K562 (cell line): ENCODE measurements around the gene ARHGAP4. TPM values are rescaled to one million over a fixed set of nuclear protein-coding genes. Genes with fewer than 3 reads are reported as not detected.

Experiments
- ARNT ChIP-seq, 2 experiments: fragments of 450-650 bp; IDR thresholded peaks; 2 replicates each; pipeline ENCODE4 v1.6.1; 2016; ENCODE audit warnings: mild to moderate bottlenecking in 1 of 2
- ESRRA ChIP-seq: fragments of 450-650 bp; IDR thresholded peaks from 2 replicates; pipeline ENCODE4 v1.6.1; 2014; ENCODE audit warnings: low read depth, mild to moderate bottlenecking, moderate library complexity, borderline replicate concordance
- FOXO4 ChIP-seq: fragments of 450-650 bp; formaldehyde crosslinking; IDR thresholded peaks from 2 replicates; pipeline ENCODE4 v1.4.0; 2020; ENCODE audit warnings: mild to moderate bottlenecking, moderate library complexity
- MCM2 ChIP-seq: fragments of 450-650 bp; IDR thresholded peaks from 2 replicates; pipeline ENCODE4 v1.6.1; 2017; ENCODE audit warnings: low read depth, mild to moderate bottlenecking
- NR2F6 ChIP-seq: fragments of 450-650 bp; formaldehyde crosslinking; IDR thresholded peaks from 2 replicates; pipeline ENCODE4 v1.4.0; 2020; ENCODE audit warnings: mild to moderate bottlenecking
- SLC30A9 ChIP-seq: fragments of 250-450 bp; sonication (Bioruptor Pico); IDR thresholded peaks from 2 replicates; pipeline ENCODE4 v1.8.0; 2022; ENCODE audit warnings: mild to moderate bottlenecking, moderate library complexity
- SMARCC2 ChIP-seq: fragments of 450-650 bp; IDR thresholded peaks from 2 replicates; pipeline ENCODE4 v1.6.1; 2017; ENCODE audit warnings: antibody characterized with exemption, moderate library complexity, mild to moderate bottlenecking, low read depth
- SNIP1 ChIP-seq: fragments of 450-650 bp; IDR thresholded peaks from 2 replicates; pipeline ENCODE4 v1.7.1; 2017; ENCODE audit warnings: low read depth, mild to moderate bottlenecking
- ZNF280B ChIP-seq: fragments of 250-450 bp; sonication (Bioruptor Pico); IDR thresholded peaks from 2 replicates; pipeline ENCODE4 v1.5.1; 2021; ENCODE audit warnings: mild to moderate bottlenecking
- ZNF436 ChIP-seq: fragments of 250-450, 450-650 bp; sonication (Bioruptor Pico); formaldehyde crosslinking; IDR thresholded peaks from 2 replicates; pipeline ENCODE4 v1.7.0; 2020; ENCODE audit warnings: mild to moderate bottlenecking
- ZNF444 ChIP-seq: fragments of 250-450 bp; sonication (Bioruptor Pico); IDR thresholded peaks from 2 replicates; pipeline ENCODE4 v1.4.0; 2020; ENCODE audit warnings: mild to moderate bottlenecking, moderate library complexity
- ZNF584 ChIP-seq: fragments of 200-800 bp; sonication (Bioruptor generic); IDR thresholded peaks from 2 replicates; pipeline ENCODE4 v1.6.1; 2016; ENCODE audit warnings: low read depth, mild to moderate bottlenecking, missing genetic modification characterization, missing compliant biosample characterization
- polyA plus RNA-seq, 8 experiments: library from polyadenylated mRNA; depleted of rRNA in 4 of 8; stranded (reverse) in 5 of 8; unstranded in 3 of 8; fragments of >200 nt; fragmentation: Nextera tagmentation in 2 of 8; fragmentation: Illumina TruSeq in 1 of 8; extraction: Ambion mirVana in 2 of 8; extraction: Trizol in 1 of 8; gene quantifications; 2 replicates each; pipeline versions ENCODE4 v1.2.1 to v1.2.3, GENCODE V29; 2011 to 2014; ENCODE audit warnings: inconsistent platforms in 1 of 8, missing spikeins in 1 of 8
- total RNA-seq, 7 experiments: library from RNA; depleted of rRNA in 6 of 7; stranded (reverse); fragments of >200 nt in 6 of 7; fragmentation: Illumina TruSeq in 2 of 7; extraction: Trizol in 2 of 7; gene quantifications; 2 replicates each; pipeline versions ENCODE4 v1.2.1 to v1.2.3, GENCODE V29; 2011 to 2021; ENCODE audit warnings: low replicate concordance in 1 of 7
- TF ChIP-seq, protein P1 (sequence below): fragments of 450-650 bp; IDR thresholded peaks from one replicate; pipeline ENCODE4 v1.6.1; 2018; ENCODE audit warnings: mild to moderate bottlenecking, moderate library complexity; ENCODE audit not compliant: partially characterized antibody
- TF ChIP-seq, protein P2 (sequence below): fragments of 250-450 bp; sonication (Bioruptor Pico); IDR thresholded peaks from 2 replicates; pipeline ENCODE4 v1.8.0; 2021; ENCODE audit warnings: borderline replicate concordance, mild to moderate bottlenecking, moderate library complexity; ENCODE audit not compliant: poor library complexity, severe bottlenecking
- TF ChIP-seq, protein P3 (sequence below): sonication (generic); formaldehyde crosslinking; IDR thresholded peaks from 2 replicates; pipeline ENCODE4 v1.8.0; 2022; ENCODE audit warnings: mild to moderate bottlenecking, missing genetic modification reagents

ARHGAP4 gene
- total and polyA plus RNA-seq, 9 of the 15 experiments (the other 6 are each of a cell fraction or from before 2014, with no cell fraction given) = 0.30 to 81.8 (median 13.5) TPM

- TF ChIP-seq, protein P1, sequence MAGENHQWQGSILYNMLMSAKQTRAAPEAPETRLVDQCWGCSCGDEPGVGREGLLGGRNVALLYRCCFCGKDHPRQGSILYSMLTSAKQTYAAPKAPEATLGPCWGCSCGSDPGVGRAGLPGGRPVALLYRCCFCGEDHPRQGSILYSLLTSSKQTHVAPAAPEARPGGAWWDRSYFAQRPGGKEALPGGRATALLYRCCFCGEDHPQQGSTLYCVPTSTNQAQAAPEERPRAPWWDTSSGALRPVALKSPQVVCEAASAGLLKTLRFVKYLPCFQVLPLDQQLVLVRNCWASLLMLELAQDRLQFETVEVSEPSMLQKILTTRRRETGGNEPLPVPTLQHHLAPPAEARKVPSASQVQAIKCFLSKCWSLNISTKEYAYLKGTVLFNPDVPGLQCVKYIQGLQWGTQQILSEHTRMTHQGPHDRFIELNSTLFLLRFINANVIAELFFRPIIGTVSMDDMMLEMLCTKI = no peak
- TF ChIP-seq, protein P2, sequence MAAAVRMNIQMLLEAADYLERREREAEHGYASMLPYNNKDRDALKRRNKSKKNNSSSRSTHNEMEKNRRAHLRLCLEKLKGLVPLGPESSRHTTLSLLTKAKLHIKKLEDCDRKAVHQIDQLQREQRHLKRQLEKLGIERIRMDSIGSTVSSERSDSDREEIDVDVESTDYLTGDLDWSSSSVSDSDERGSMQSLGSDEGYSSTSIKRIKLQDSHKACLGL (CRISPR knock-in tag) = peak; percentile 96
- peak; percentile 61; the same call in 1 of the 2 replicates for TF ChIP-seq ZNF584 (CRISPR knock-in tag)
- no peak for TF ChIP-seq NR2F6
- 0 out of 2 replicates have a peak, but pooled peaks have one; percentile 25 for TF ChIP-seq ESRRA
- TF ChIP-seq ZNF280B (CRISPR knock-in tag) = no peak
- no peak for TF ChIP-seq ZNF436
- no peak for TF ChIP-seq ZNF444 (CRISPR knock-in tag)
- no peak for TF ChIP-seq MCM2
- no peak for TF ChIP-seq FOXO4
- TF ChIP-seq, protein P3, sequence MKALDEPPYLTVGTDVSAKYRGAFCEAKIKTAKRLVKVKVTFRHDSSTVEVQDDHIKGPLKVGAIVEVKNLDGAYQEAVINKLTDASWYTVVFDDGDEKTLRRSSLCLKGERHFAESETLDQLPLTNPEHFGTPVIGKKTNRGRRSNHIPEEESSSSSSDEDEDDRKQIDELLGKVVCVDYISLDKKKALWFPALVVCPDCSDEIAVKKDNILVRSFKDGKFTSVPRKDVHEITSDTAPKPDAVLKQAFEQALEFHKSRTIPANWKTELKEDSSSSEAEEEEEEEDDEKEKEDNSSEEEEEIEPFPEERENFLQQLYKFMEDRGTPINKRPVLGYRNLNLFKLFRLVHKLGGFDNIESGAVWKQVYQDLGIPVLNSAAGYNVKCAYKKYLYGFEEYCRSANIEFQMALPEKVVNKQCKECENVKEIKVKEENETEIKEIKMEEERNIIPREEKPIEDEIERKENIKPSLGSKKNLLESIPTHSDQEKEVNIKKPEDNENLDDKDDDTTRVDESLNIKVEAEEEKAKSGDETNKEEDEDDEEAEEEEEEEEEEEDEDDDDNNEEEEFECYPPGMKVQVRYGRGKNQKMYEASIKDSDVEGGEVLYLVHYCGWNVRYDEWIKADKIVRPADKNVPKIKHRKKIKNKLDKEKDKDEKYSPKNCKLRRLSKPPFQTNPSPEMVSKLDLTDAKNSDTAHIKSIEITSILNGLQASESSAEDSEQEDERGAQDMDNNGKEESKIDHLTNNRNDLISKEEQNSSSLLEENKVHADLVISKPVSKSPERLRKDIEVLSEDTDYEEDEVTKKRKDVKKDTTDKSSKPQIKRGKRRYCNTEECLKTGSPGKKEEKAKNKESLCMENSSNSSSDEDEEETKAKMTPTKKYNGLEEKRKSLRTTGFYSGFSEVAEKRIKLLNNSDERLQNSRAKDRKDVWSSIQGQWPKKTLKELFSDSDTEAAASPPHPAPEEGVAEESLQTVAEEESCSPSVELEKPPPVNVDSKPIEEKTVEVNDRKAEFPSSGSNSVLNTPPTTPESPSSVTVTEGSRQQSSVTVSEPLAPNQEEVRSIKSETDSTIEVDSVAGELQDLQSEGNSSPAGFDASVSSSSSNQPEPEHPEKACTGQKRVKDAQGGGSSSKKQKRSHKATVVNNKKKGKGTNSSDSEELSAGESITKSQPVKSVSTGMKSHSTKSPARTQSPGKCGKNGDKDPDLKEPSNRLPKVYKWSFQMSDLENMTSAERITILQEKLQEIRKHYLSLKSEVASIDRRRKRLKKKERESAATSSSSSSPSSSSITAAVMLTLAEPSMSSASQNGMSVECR = peak; percentile 61; the same call in 1 of the 2 replicates
- TF ChIP-seq SNIP1 = no peak
- no peak for TF ChIP-seq SMARCC2
- TF ChIP-seq SLC30A9 (CRISPR knock-in tag) = no peak
- TF ChIP-seq ARNT (IDR thresholded peaks at IDR 0.05) = 0 out of 4 replicates have a peak, but pooled peaks of 1 of the 2 experiments have one; percentile 15
Observed at GRCh38 chrX:153971450-153972367, 45.6 kb upstream of the ARHGAP4 start, which contains the start of gene HCFC1 (continued).
